K562 (cell line): ENCODE measurements around the gene SLC39A7. TPM values are rescaled to one million over a fixed set of nuclear protein-coding genes. Genes with fewer than 3 reads are reported as not detected.

Source experiments
- BRD9 ChIP-seq: fragments of 450-650 bp; IDR thresholded peaks from 2 replicates; pipeline ENCODE4 v1.6.1; 2018; ENCODE audit warnings: low read depth; ENCODE audit not compliant: partially characterized antibody
- CTCF ChIP-seq, 3 experiments: IDR thresholded peaks in 2 of 3; conservative IDR thresholded peaks in 1 of 3; 2 replicates each; pipeline ENCODE4 v1.5.1; 2011 to 2012; ENCODE audit warnings: low read length in 3 of 3, mild to moderate bottlenecking in 3 of 3, control low read depth in 2 of 3, improper control_type of control experiment in 1 of 3, inconsistent platforms in 1 of 3, low read depth in 1 of 3, mixed read lengths in 1 of 3, moderate library complexity in 1 of 3; ENCODE audit not compliant: insufficient read depth in 2 of 3
- DEAF1 ChIP-seq: fragments of 450-650 bp; formaldehyde crosslinking; IDR thresholded peaks from 2 replicates; pipeline ENCODE4 v1.4.0; 2020; ENCODE audit warnings: mild to moderate bottlenecking, moderate library complexity
- KLF16 ChIP-seq: IDR thresholded peaks from 2 replicates; pipeline ENCODE4 v1.6.1; 2016; ENCODE audit warnings: antibody characterized with exemption
- RAD21 ChIP-seq, 2 experiments: fragments of 250-450 bp in 1 of 2; fragments of 450-650 bp in 1 of 2; sonication (Bioruptor Pico) in 1 of 2; formaldehyde crosslinking in 1 of 2; IDR thresholded peaks in 1 of 2; conservative IDR thresholded peaks in 1 of 2; 2 replicates each; pipeline versions ENCODE4 v1.4.0 to v1.8.0; 2020 to 2022; ENCODE audit warnings: mild to moderate bottlenecking in 2 of 2, moderate library complexity in 1 of 2
- REST ChIP-seq, 2 experiments: fragments of 450-650 bp; formaldehyde crosslinking in 1 of 2; IDR thresholded peaks; 2 replicates each; pipeline versions ENCODE4 v1.4.0 to v1.6.1; 2014 to 2020; ENCODE audit warnings: mild to moderate bottlenecking in 2 of 2, borderline replicate concordance in 1 of 2, low read depth in 1 of 2
- SMC3 ChIP-seq: conservative IDR thresholded peaks from 2 replicates; pipeline ENCODE4 v1.6.1; 2011; ENCODE audit warnings: low read depth, low read length, improper control_type of control experiment; ENCODE audit not compliant: insufficient read depth
- STAT5A ChIP-seq: IDR thresholded peaks from 2 replicates; pipeline ENCODE4 v1.6.1; 2012; ENCODE audit warnings: low read length, inconsistent platforms, borderline replicate concordance
- TEAD1 ChIP-seq, 2 experiments: fragments of 450-650 bp in 1 of 2; sonication (generic) in 1 of 2; formaldehyde crosslinking; IDR thresholded peaks; 2 replicates each; pipeline versions ENCODE4 v1.4.0 to v1.8.0; 2020 to 2022; ENCODE audit warnings: mild to moderate bottlenecking in 2 of 2, missing genetic modification reagents in 1 of 2
- ZBTB7A ChIP-seq: IDR thresholded peaks from 2 replicates; pipeline ENCODE4 v1.6.1; 2011; ENCODE audit warnings: low read depth, mild to moderate bottlenecking, low read length, moderate library complexity, borderline replicate concordance; ENCODE audit not compliant: control insufficient read depth
- ZNF324 ChIP-seq: fragments of 250-450 bp; sonication (Bioruptor Pico); IDR thresholded peaks from 2 replicates; pipeline ENCODE4 v1.4.0; 2020; ENCODE audit warnings: mild to moderate bottlenecking
- polyA plus RNA-seq, 8 experiments: library from polyadenylated mRNA; depleted of rRNA in 4 of 8; stranded (reverse) in 5 of 8; unstranded in 3 of 8; fragments of >200 nt; fragmentation: Nextera tagmentation in 2 of 8; fragmentation: Illumina TruSeq in 1 of 8; extraction: Ambion mirVana in 2 of 8; extraction: Trizol in 1 of 8; gene quantifications; 2 replicates each; pipeline versions ENCODE4 v1.2.1 to v1.2.3, GENCODE V29; 2011 to 2014; ENCODE audit warnings: inconsistent platforms in 1 of 8, missing spikeins in 1 of 8
- total RNA-seq, 7 experiments: library from RNA; depleted of rRNA in 6 of 7; stranded (reverse); fragments of >200 nt in 6 of 7; fragmentation: Illumina TruSeq in 2 of 7; extraction: Trizol in 2 of 7; gene quantifications; 2 replicates each; pipeline versions ENCODE4 v1.2.1 to v1.2.3, GENCODE V29; 2011 to 2021; ENCODE audit warnings: low replicate concordance in 1 of 7

SLC39A7 gene
- total and polyA plus RNA-seq, 9 of the 15 experiments (the other 6 are each of a cell fraction or from before 2014, with no cell fraction given) = 21.7 to 169 (median 121) TPM

GRCh38 chr6:33172688-33173534 lies 27.8 kb upstream of the SLC39A7 start (continued):
- TF ChIP-seq REST (IDR thresholded peaks at IDR 0.05; ENCODE audit: borderline replicate concordance) (peak; percentile 56; the same call in 1 of the 2 replicates), REST (CRISPR knock-in tag; IDR thresholded peaks at IDR 0.05; ENCODE audit: low read depth) (no peak), SMC3 (peak; percentile 77), CTCF (IDR thresholded peaks at IDR 0.05 in 2 of 3, conservative IDR thresholded peaks at IDR 0.05 in 1 of 3; ENCODE audit: insufficient read depth in 2 of 3, low read depth in 1 of 3, low read length in 3 of 3) (peak; percentile 86 to 89 (median 86)), STAT5A (no peak), KLF16 (peak; percentile 23; the same call in 1 of the 2 replicates), TEAD1 (CRISPR knock-in tag; IDR thresholded peaks at IDR 0.05) (0 out of 4 replicates have a peak, but pooled peaks of 1 of the 2 experiments have one; percentile 44), BRD9 (no peak), ZNF324 (CRISPR knock-in tag) (no peak), DEAF1 (CRISPR knock-in tag) (peak; percentile 49), ZBTB7A (peak; percentile 48; the same call in 1 of the 2 replicates), RAD21 (CRISPR knock-in tag; conservative IDR thresholded peaks at IDR 0.05 in 1 of 2, IDR thresholded peaks at IDR 0.05 in 1 of 2) (peak; percentile 78 to 85)
